GM19035 (cell line): ENCODE data around the gene SH3BP1.
"Not testable (repeated sequence)": the region's sequence is repeated elsewhere in the genome, so short reads cannot be mapped to it uniquely, and the experiment has no call there.

Experiments used
- ATAC-seq: cut with Tn5 transposase; IDR thresholded peaks from one replicate; pipeline ENCODE4 v1.9.1; 2021; ENCODE audit not compliant: unreplicated experiment

The SH3BP1 gene

GRCh38 chr22:37675930-37676735, 36.7 kb downstream of the SH3BP1 start:
- ATAC-seq = no peak

GRCh38 chr22:37676736-37677492, 37.4 kb downstream of the SH3BP1 start:
- peak; percentile 50 for ATAC-seq

GRCh38 chr22:37677493-37677974, 38.1 kb downstream of the SH3BP1 start:
- peak; percentile 10 for ATAC-seq

- no peak for ATAC-seq
Measured at GRCh38 chr22:37678372-37678771, 38.9 kb downstream of the SH3BP1 start.

GRCh38 chr22:37679670-37680069, 40.2 kb downstream of the SH3BP1 start:
- no peak for ATAC-seq

GRCh38 chr22:37680191-37680851, 40.9 kb downstream of the SH3BP1 start:
- ATAC-seq = no peak

GRCh38 chr22:37681001-37681424, 41.5 kb downstream of the SH3BP1 start:
- ATAC-seq = no peak

GRCh38 chr22:37681556-37682049, 42.1 kb downstream of the SH3BP1 start:
- ATAC-seq = no peak

GRCh38 chr22:37684803-37685615, 45.5 kb downstream of the SH3BP1 start:
- ATAC-seq = no peak

- peak; percentile 92 for ATAC-seq
Measured at GRCh38 chr22:37686002-37686982, 46.8 kb downstream of the SH3BP1 start, which contains the start of gene NOL12. Gene NOL12 (plus strand): TSS chr22:37686343. CDS start chr22:37686393, 50 bp downstream.

- no peak for ATAC-seq
Measured at GRCh38 chr22:37690407-37690806, 50.9 kb downstream of the SH3BP1 start.

- no peak for ATAC-seq
Measured at GRCh38 chr22:37690901-37691504, 51.5 kb downstream of the SH3BP1 start.

- no peak for ATAC-seq
Measured at GRCh38 chr22:37692627-37693285, 53.3 kb downstream of the SH3BP1 start.

- not testable (repeated sequence) for ATAC-seq
Measured at GRCh38 chr22:37694131-37694530, 54.7 kb downstream of the SH3BP1 start.

- not testable (repeated sequence) for ATAC-seq
Measured at GRCh38 chr22:37696260-37696656, 56.8 kb downstream of the SH3BP1 start.

GRCh38 chr22:37696657-37697537, 57.4 kb downstream of the SH3BP1 start, which contains the start of gene TRIOBP:
Gene TRIOBP (plus strand): TSS chr22:37697048. CDS start chr22:37701366, 4,318 bp downstream.
- ATAC-seq = no peak

- ATAC-seq = no peak
Measured at GRCh38 chr22:37697538-37697835, 58.0 kb downstream of the SH3BP1 start.
